ENCODE results near the gene MOSMO.
"Not testable (repeated sequence)": the region's sequence is repeated elsewhere in the genome, so short reads cannot be mapped to it uniquely, and the experiment has no call there.

Gene MOSMO

DNA sequence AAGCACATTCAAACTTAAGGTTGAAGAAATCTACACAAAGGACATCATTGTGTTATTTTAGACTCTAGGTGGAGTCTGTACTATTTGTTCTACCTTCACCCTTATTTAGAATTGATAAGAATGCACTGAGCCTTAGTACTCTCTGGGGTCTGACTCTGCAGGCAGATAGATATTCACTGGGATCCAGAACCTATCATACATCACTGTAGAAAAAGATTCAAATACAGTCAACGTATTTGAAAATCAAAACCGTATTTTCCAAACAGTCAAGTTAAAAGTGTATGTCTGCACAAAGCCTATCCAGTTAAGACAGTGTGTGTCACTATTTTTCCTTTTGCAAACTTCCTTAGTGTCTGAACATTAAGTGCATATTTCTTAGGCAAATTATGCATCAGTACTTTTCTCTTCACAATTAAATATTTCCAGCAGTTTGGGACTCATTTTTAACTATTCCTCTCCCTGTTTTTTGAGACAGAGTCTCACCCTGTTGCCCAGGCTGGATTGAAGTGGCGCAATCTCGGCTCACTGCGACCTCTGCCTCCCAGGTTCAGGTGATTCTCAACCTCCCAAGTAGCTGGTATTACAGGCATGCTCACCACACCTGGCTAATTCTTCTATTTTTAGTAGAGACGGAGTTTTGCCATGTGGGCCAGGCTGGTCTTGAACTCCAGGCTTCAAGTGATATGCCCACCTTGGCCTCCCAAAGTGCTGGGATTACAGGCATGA, 22.3 kb downstream of the MOSMO start:
- peaks cover 3% of the 10 kb centered on the region for H3K36me3 ChIP-seq (ENCODE audit: insufficient read depth, low read length)
- no peaks in the 10 kb centered on the region for H3K27me3 ChIP-seq (ENCODE audit: insufficient read depth, low read length)
- peaks cover 1% of the 10 kb centered on the region for H3K4me1 ChIP-seq (ENCODE audit: insufficient read depth, low read length)
- no peak overlapping the region for H2AFZ ChIP-seq (ENCODE audit: low read depth, low read length)
- no peak overlapping the region for H3K4me3 ChIP-seq (ENCODE audit: low read length)
- no peaks in the 10 kb centered on the region for H3K9me3 ChIP-seq (ENCODE audit: low read length)

DNA sequence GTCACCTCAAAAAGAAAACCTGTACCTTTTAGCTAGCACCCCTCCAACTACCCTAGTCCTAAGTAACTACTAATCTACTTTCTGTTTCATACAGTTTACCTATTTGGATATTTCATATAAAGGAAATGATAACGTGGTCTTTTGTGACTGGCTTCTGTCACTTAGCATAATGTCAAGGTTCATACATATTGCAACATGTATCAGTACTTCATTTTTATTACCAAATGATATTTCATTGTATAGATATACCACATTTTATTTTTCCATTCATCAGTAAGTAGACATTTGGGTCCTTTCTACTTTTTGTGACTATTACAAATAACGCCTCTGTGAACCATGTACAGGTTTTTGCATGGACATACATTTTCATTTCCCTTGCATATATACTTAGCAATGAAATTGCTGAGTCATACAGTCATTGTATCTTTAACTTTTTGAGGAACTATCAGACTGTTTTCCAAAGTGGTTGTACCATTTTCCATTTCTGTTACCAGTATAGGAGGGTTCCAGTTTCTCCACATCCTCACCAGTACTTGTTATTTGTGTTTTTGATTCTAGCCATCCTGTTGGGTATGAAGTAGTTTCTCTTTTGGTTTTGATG, 23.7 kb downstream of the MOSMO start:
- no peak overlapping the region for H2AFZ ChIP-seq (ENCODE audit: low read depth, low read length)
- H3K27me3 ChIP-seq (ENCODE audit: insufficient read depth, low read length) = no peaks in the 10 kb centered on the region
- no peak overlapping the region for H3K4me3 ChIP-seq (ENCODE audit: low read length)
- peaks cover 1% of the 10 kb centered on the region for H3K4me1 ChIP-seq (ENCODE audit: insufficient read depth, low read length)
- peaks cover 3% of the 10 kb centered on the region for H3K36me3 ChIP-seq (ENCODE audit: insufficient read depth, low read length)
- no peaks in the 10 kb centered on the region for H3K9me3 ChIP-seq (ENCODE audit: low read length)

DNA sequence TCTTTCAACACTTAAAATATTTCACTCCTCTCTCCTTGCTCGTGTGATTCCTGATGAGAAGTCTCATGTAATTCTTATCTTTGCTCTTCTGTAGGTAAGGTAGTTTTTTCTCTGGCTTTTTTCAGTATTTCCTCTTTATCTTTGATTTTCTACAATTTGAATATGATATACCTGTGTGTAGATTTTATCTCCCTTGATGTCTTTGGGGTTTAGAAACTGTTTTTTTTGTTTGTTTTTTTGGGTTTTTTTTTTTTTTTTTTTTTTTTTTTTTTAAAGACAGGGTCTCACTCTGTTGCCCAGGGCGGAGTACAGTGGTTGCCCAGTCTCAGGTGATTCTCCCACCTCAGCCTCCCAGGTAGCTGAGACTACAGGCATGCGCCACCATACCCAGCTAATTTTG, 26.6 kb downstream of the MOSMO start:
- H3K9me3 ChIP-seq (ENCODE audit: low read length) = no peaks in the 10 kb centered on the region
- no peak overlapping the region for H2AFZ ChIP-seq (ENCODE audit: low read depth, low read length)
- no peaks in the 10 kb centered on the region for H3K4me1 ChIP-seq (ENCODE audit: insufficient read depth, low read length)
- H3K4me3 ChIP-seq (ENCODE audit: low read length) = no peak overlapping the region
- peaks cover 8% of the 10 kb centered on the region for H3K36me3 ChIP-seq (ENCODE audit: insufficient read depth, low read length)
- no peaks in the 10 kb centered on the region for H3K27me3 ChIP-seq (ENCODE audit: insufficient read depth, low read length)

DNA sequence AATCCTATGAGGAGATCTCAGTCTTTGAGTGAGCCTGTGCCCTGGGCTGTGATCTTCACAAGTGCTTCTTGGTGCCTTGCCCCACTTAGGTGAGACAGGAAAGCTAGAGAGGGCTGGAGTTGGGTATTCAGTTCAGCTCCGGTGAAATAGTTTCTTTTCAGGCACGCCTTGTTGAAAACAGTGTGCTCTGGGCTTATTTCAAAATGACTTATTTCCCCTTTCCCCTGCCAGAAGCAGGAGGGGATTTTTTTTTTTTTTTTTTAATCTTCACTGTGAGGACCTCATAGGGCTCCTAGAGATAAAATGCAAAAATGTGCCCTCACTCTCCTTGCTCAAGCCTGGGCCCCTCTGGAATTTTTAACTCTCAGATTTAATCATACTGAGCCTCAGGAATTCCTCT, 27.2 kb downstream of the MOSMO start:
- no peaks in the 10 kb centered on the region for H3K27me3 ChIP-seq (ENCODE audit: insufficient read depth, low read length)
- no peak overlapping the region for H2AFZ ChIP-seq (ENCODE audit: low read depth, low read length)
- H3K36me3 ChIP-seq (ENCODE audit: insufficient read depth, low read length) = peaks cover 8% of the 10 kb centered on the region
- H3K4me3 ChIP-seq (ENCODE audit: low read length) = no peak overlapping the region
- no peaks in the 10 kb centered on the region for H3K9me3 ChIP-seq (ENCODE audit: low read length)
- no peaks in the 10 kb centered on the region for H3K4me1 ChIP-seq (ENCODE audit: insufficient read depth, low read length)

DNA sequence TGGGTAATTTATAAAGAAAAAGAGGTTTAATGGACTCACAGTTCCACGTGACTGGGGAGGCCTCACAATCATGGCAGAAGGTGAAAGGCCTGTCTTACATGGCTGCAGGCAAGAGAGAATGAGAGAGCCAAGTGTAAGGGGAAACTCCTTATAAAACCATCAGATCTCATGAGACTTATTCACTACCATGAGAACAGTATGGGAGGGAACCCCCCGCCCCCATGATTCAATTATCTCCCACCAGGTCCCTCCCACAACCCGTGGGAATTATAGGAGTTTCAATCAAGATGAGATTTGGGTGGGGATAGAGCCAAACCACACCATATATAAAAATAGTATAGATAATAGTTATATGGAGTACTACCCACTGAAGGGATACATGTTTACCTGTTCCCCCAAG, 36.0 kb downstream of the MOSMO start:
- not testable (repeated sequence) for H3K36me3 ChIP-seq (ENCODE audit: insufficient read depth, low read length); H2AFZ ChIP-seq (ENCODE audit: low read depth, low read length); H3K4me3 ChIP-seq (ENCODE audit: low read length); H3K27me3 ChIP-seq (ENCODE audit: insufficient read depth, low read length); H3K9me3 ChIP-seq (ENCODE audit: low read length)
- H3K4me1 ChIP-seq (ENCODE audit: insufficient read depth, low read length) = peaks cover 10% of the 10 kb centered on the region

DNA sequence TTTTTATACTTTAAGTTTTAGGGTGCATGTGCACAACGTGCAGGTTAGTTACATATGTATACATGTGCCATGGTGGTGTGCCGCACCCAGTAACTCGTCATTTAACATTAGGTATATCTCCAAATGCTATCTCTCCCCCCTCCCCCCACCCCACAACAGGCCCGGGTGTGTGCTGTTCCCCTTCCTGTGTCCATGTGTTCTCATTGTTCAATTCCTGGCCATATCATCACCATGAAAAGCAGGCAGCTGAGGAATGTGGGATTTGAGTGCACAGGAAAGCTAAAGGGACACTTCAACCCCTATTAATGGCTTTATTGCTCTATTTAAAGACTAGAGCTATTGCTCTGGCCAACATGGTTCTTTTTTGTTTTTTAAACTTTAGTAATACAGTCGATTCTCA, 38.0 kb downstream of the MOSMO start:
- not testable (repeated sequence) for H3K9me3 ChIP-seq (ENCODE audit: low read length); H2AFZ ChIP-seq (ENCODE audit: low read depth, low read length); H3K4me3 ChIP-seq (ENCODE audit: low read length); H3K27me3 ChIP-seq (ENCODE audit: insufficient read depth, low read length); H3K36me3 ChIP-seq (ENCODE audit: insufficient read depth, low read length)
- H3K4me1 ChIP-seq (ENCODE audit: insufficient read depth, low read length) = peaks cover 10% of the 10 kb centered on the region

DNA sequence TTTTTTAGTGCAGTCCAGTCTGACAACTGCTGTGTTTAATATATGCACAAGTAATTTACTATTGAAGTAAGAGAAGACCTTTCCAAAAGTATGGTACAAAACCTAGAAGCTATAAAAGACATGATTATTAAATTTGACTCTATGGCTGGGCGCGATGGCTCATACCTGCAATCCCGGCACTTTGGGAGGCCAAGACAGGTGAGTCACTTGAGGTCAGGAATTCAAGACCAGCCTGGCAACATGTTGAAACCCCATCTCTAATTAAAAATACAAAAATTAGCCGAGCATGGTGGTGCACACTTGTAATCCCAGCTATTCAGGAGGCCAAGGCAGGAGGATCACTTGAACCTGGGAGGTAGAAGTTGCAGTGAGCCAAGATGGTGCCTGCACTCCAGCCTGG, 43.1 kb downstream of the MOSMO start:
- Histone ChIP-seq H3K9me3 (ENCODE audit: low read length) (no peaks in the 10 kb centered on the region), H3K27me3 (ENCODE audit: insufficient read depth, low read length) (no peaks in the 10 kb centered on the region), H3K4me3 (ENCODE audit: low read length) (no peak overlapping the region), H2AFZ (ENCODE audit: low read depth, low read length) (no peak overlapping the region), H3K36me3 (ENCODE audit: insufficient read depth, low read length) (no peaks in the 10 kb centered on the region), H3K4me1 (ENCODE audit: insufficient read depth, low read length) (peaks cover 6% of the 10 kb centered on the region)

DNA sequence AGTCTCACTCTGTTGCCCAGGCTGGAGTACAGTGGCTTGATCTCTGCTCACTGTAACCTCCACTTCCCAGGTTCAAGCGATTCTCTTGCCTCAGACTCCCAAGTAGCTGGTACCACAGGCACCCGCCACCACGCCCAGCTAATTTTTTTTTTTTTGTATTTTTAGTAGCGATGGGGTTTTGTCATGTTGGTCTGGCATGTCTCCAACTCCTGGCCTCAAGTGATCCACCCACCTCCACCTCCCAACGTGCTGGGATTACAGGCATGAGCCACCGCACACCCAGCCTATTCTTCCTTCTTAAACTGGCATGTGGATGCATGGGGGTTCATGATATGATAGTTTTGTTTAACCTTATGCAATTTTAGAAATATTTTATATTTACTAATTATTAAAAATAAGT, 45.1 kb downstream of the MOSMO start:
- Histone ChIP-seq H3K36me3 (ENCODE audit: insufficient read depth, low read length) (no peaks in the 10 kb centered on the region), H3K9me3 (ENCODE audit: low read length) (peaks cover 3% of the 10 kb centered on the region), H2AFZ (ENCODE audit: low read depth, low read length) (no peak overlapping the region), H3K4me3 (ENCODE audit: low read length) (no peak overlapping the region), H3K27me3 (ENCODE audit: insufficient read depth, low read length) (no peaks in the 10 kb centered on the region), H3K4me1 (ENCODE audit: insufficient read depth, low read length) (no peaks in the 10 kb centered on the region)

DNA sequence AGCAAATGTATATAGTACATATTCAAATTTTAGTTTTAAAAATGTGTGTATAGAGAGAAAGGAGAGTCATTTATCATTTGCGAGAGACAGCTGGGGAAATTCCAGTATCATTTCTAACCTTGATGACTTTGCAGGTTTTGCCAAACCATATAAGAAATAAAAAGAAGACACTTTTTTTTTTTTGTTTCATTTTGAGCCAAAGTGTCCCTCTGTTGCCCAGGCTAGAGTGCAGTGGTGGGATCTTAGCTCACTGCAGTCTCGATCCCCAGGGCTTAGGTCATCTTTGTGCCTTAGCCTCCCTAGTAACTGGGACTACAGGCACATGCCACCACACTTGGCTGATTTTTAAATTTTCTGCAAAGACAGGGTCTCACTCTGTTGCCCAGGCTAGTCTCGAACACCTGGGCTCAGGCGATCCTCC, 46.0 kb downstream of the MOSMO start:
- Histone ChIP-seq H3K36me3 (ENCODE audit: insufficient read depth, low read length) (no peaks in the 10 kb centered on the region), H3K4me1 (ENCODE audit: insufficient read depth, low read length) (no peaks in the 10 kb centered on the region), H3K4me3 (ENCODE audit: low read length) (no peak overlapping the region), H2AFZ (ENCODE audit: low read depth, low read length) (no peak overlapping the region), H3K9me3 (ENCODE audit: low read length) (peaks cover 3% of the 10 kb centered on the region), H3K27me3 (ENCODE audit: insufficient read depth, low read length) (no peaks in the 10 kb centered on the region)

DNA sequence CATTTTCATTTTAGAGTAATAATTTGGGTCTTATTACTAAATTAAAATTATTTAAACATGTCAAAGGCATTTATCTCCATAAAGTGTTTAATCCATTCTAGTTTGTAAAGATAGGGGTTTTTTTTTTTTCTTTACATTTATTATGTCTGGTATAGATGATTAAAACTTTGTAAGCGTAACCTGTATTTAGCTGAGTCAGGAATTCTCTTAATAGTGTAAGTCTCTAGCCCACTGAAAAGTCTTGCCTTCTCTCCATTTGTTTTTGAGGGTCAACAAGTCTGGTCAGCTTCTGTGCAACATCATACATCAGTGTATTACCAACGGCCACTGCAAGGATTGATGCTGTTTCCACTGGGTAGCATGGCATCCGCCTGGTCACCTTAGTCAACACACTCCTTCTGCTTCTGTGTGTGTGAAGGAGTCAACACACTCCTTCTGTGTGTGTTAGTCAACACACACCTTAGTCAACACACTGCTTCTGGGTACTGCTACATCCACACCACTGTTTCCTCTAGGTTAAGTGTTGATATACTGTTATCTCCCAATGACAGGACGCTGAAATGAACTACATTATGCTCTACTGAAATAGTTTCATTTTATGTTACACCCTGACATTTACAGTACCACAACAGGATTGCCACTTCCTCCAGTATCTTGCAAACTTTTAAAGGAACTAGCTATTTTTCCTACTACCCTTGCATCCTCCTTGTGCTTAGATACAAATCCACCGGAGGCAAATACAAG, 47.1 kb downstream of the MOSMO start:
- H3K4me1 ChIP-seq (ENCODE audit: insufficient read depth, low read length) = no peaks in the 10 kb centered on the region
- peaks cover 3% of the 10 kb centered on the region for H3K9me3 ChIP-seq (ENCODE audit: low read length)
- H3K27me3 ChIP-seq (ENCODE audit: insufficient read depth, low read length) = no peaks in the 10 kb centered on the region
- H2AFZ ChIP-seq (ENCODE audit: low read depth, low read length) = no peak overlapping the region
- no peak overlapping the region for H3K4me3 ChIP-seq (ENCODE audit: low read length)
- no peaks in the 10 kb centered on the region for H3K36me3 ChIP-seq (ENCODE audit: insufficient read depth, low read length)

DNA sequence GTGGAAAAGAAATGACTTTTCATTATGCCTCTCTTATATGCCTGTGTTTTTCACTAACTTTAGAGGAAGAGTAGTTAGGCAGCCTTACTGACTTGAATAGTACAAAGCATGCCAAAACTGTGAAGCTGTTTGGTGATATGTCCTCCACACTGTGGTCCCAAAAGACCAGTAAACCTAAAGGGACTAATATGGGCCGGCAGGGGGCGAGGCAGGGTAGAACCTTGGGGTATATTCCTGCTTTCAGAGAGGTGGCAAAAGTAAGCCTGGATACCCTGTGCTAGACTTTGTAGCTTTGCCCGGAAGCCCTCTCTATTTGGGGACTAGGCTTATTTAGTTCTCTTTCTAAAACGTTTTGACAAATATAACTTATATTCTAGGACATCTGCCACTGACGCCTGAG, 48.0 kb downstream of the MOSMO start:
- Histone ChIP-seq H2AFZ (ENCODE audit: low read depth, low read length) (no peak overlapping the region), H3K9me3 (ENCODE audit: low read length) (peaks cover 3% of the 10 kb centered on the region), H3K4me3 (ENCODE audit: low read length) (no peak overlapping the region), H3K27me3 (ENCODE audit: insufficient read depth, low read length) (no peaks in the 10 kb centered on the region), H3K4me1 (ENCODE audit: insufficient read depth, low read length) (no peaks in the 10 kb centered on the region), H3K36me3 (ENCODE audit: insufficient read depth, low read length) (no peaks in the 10 kb centered on the region)

DNA sequence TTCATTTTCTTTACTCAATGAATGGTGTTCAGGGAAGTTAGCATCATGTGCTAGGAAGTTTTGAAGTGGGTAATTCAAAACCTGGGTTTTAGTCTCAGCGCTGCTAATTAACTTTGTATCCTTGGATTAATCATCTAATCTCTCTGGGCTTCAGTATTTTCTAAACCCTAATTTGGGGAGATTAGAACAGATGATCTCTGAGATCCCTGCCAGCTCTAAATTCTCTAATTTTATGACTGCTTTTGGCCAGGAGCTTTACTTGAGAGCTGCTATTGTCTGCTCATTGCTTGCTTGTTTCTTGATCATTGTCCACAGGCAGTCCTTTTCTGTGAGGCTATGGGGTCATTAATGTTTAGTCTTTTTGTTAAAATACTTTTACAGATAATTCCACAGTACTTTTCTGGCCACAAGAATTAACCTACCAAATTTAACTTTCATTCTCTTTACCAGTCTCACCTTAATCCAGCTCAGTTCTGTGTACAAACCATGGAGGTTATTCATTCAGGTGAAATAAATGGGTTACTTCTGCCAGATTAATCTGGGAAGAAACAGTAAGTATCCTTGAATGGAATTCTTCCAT, 56.1 kb downstream of the MOSMO start:
- H3K27me3 ChIP-seq (ENCODE audit: insufficient read depth, low read length) = no peaks in the 10 kb centered on the region
- no peaks in the 10 kb centered on the region for H3K36me3 ChIP-seq (ENCODE audit: insufficient read depth, low read length)
- peaks cover 4% of the 10 kb centered on the region for H3K9me3 ChIP-seq (ENCODE audit: low read length)
- no peak overlapping the region for H2AFZ ChIP-seq (ENCODE audit: low read depth, low read length)
- H3K4me3 ChIP-seq (ENCODE audit: low read length) = no peak overlapping the region
- peaks cover 13% of the 10 kb centered on the region for H3K4me1 ChIP-seq (ENCODE audit: insufficient read depth, low read length)

DNA sequence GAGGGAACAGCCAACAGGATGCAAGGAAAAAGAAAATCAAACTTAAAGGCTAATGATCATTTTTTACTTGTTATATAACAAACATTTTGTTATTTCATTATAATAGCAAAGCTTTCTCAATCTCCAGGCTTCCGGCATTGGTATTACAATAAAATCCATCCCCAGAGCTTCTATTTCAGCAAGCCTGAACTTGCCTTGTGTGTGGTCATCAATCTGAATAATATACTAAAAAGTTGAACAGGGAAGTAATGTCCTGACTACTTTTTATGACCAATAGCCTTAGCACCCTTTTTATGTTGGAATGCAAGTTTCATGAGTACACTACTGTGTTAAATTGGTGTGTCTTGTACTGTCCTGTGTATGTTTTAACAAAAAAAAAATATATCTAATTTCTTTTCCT, 57.3 kb downstream of the MOSMO start:
- H3K36me3 ChIP-seq (ENCODE audit: insufficient read depth, low read length) = no peaks in the 10 kb centered on the region
- H3K4me3 ChIP-seq (ENCODE audit: low read length) = no peak overlapping the region
- H3K4me1 ChIP-seq (ENCODE audit: insufficient read depth, low read length) = peaks cover 13% of the 10 kb centered on the region
- H3K27me3 ChIP-seq (ENCODE audit: insufficient read depth, low read length) = no peaks in the 10 kb centered on the region
- H3K9me3 ChIP-seq (ENCODE audit: low read length) = peaks cover 4% of the 10 kb centered on the region
- H2AFZ ChIP-seq (ENCODE audit: low read depth, low read length) = no peak overlapping the region
